ENCODE results near the gene FEV. TPM values are rescaled to one million over a fixed set of nuclear protein-coding genes. Genes with fewer than 3 reads are reported as not detected.

Gene FEV
- total RNA-seq, 4 donors from 2014 or later, result 2.1 TPM; not detected in 3

DNA sequence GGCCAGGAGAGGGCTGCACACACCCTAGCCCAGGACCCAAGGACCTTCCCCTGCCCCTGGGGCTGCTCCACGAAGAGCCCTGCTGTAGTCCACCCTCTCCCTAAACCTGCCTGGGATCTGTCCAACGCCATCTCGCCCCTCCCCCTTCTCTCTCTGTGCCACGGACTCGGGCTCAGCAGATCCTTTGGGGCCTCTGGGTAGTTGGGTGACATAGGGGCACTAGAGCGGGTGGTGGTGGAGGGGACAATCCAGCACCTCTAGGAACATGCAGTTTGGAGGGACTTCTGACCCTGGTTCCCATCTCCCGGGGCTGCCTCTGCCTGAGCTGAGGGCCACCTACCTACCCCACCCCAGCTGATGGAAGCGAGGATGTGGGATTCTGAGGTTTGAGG lies 15.6 kb upstream of the FEV start:
- Histone ChIP-seq H3K9me3 (no peaks in the 10 kb centered on the region), H3K4me3 (peak overlapping the region in 2 of 4 donors; percentile 21 to 47), H3K27me3 (peaks cover 16 to 93% (median 34%) of the 10 kb centered on the region in 4 donors), H3K36me3 (no peaks in the 10 kb centered on the region), H3K27ac (peak overlapping the region; percentile 55 to 83 (median 70)), H3K4me1 (peaks cover 28 to 77% (median 29%) of the 10 kb centered on the region in 3 donors)
- intact Hi-C loops (cut with DNase I), result no loop called here
- no CpG with 5 or more reads among the region's 8 CpGs for WGBS, 2 donors
- DNase-seq, result no peak
- TF ChIP-seq, protein P1, sequence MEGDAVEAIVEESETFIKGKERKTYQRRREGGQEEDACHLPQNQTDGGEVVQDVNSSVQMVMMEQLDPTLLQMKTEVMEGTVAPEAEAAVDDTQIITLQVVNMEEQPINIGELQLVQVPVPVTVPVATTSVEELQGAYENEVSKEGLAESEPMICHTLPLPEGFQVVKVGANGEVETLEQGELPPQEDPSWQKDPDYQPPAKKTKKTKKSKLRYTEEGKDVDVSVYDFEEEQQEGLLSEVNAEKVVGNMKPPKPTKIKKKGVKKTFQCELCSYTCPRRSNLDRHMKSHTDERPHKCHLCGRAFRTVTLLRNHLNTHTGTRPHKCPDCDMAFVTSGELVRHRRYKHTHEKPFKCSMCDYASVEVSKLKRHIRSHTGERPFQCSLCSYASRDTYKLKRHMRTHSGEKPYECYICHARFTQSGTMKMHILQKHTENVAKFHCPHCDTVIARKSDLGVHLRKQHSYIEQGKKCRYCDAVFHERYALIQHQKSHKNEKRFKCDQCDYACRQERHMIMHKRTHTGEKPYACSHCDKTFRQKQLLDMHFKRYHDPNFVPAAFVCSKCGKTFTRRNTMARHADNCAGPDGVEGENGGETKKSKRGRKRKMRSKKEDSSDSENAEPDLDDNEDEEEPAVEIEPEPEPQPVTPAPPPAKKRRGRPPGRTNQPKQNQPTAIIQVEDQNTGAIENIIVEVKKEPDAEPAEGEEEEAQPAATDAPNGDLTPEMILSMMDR (IDR thresholded peaks at IDR 0.05), result no peak
- no peak for TF ChIP-seq POLR2A (IDR thresholded peaks at IDR 0.05)

DNA sequence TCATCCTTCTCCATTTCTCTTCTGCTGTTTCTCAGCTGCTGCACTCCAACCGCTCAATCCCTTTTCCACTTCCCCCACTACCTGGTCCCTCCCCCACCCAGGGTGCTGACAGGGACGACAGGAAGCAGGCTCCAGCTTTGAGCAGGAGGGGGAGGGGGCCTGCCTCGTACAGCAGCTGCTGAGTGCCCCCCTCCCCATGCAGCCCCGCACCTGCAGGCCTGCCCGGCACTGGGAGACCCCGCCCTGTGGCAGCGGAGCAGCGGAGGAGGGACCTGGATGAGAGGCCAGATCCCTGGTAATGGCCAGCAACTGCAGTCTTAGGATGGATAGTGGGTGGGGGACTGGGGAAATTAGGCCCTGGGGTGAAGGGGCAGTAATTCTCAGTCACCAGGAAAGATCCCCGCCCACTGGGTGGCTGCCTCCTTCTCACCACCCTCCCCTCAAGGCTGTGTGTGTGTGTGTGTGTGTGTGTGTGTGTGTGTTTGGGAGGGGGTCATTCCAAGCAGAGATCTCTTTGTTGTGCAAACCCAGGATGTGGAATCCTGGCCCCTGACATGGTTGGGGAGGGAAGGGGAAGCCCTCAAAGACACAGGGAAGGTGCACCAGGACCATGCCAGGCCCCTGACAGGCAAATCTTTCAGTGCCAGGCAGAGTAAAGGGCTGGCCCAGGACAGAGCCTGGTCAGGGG lies 15.0 kb upstream of the FEV start:
- intact Hi-C loops (cut with DNase I), result no loop called here
- TF ChIP-seq, protein P1 (IDR thresholded peaks at IDR 0.05), result no peak
- no peak for TF ChIP-seq POLR2A (IDR thresholded peaks at IDR 0.05)
- Histone ChIP-seq H3K27me3 (peaks cover 18 to 93% (median 39%) of the 10 kb centered on the region in 4 donors), H3K4me3 (peak overlapping the region in 1 of 4 donors; percentile 47), H3K36me3 (no peaks in the 10 kb centered on the region), H3K27ac (peak overlapping the region in 3 of 4 donors; percentile 61 to 83 (median 80)), H3K9me3 (no peaks in the 10 kb centered on the region), H3K4me1 (peaks cover 28 to 78% (median 29%) of the 10 kb centered on the region in 3 donors)
- WGBS, 2 donors, result 53 to 60% methylated on average over 1 to 2 of the region's 9 CpGs
- no peak for DNase-seq

DNA sequence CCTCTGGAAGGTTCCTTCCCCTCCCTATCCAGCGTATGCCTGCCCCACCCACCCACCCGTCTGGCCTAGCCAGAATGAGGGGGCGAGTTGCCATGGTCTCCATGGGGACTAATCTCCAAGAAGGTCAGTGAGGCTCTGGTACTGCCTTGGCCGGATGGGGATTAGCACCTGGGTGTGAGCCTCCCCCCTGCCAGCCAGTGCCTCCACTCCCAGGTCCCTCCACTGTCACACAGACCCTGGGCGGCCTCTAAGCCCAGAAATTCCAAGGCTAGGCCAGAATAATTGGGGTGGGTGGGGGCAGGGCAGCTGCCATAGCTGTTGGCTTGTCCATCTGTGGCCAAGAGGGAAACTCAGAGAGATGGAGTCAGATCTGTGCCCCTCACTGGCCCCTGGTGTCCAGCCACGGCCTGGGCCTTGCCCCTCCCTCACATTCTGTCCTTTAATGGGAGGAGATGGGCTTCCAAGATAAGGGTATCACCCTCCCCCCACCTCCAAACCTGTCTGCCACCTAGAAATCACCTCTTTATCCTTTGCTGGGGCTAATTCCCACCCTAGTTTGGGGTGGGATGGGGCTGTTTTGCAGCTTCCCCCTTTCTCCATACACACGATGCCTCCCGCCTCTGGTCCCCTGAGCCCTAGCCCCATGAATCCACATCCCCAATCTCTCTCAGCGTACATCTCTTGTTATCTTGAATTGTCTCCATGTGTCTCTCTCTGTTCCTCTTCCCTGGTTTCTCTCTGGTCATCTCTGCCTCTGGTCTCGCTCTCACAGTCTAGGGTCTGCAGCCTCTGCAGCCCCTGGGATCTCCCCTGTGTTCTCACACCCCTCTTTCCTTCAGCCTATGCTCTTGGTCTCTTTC lies 14.3 kb upstream of the FEV start:
- no peak overlapping the region for H3K4me3 ChIP-seq
- peak overlapping the region in 2 of 4 donors; percentile 56 to 83 for H3K27ac ChIP-seq
- H3K9me3 ChIP-seq, result no peaks in the 10 kb centered on the region
- intact Hi-C loops (cut with DNase I), result no loop called here
- peaks cover 28 to 80% (median 29%) of the 10 kb centered on the region in 3 donors for H3K4me1 ChIP-seq
- H3K36me3 ChIP-seq, result no peaks in the 10 kb centered on the region
- peaks cover 18 to 93% (median 47%) of the 10 kb centered on the region in 4 donors for H3K27me3 ChIP-seq
- no peak for TF ChIP-seq POLR2A (IDR thresholded peaks at IDR 0.05)
- TF ChIP-seq, protein P1 (IDR thresholded peaks at IDR 0.05), result no peak
- DNase-seq, result no peak
- 52 to 58% methylated on average over 5 to 8 of the region's 10 CpGs for WGBS, 2 donors

DNA sequence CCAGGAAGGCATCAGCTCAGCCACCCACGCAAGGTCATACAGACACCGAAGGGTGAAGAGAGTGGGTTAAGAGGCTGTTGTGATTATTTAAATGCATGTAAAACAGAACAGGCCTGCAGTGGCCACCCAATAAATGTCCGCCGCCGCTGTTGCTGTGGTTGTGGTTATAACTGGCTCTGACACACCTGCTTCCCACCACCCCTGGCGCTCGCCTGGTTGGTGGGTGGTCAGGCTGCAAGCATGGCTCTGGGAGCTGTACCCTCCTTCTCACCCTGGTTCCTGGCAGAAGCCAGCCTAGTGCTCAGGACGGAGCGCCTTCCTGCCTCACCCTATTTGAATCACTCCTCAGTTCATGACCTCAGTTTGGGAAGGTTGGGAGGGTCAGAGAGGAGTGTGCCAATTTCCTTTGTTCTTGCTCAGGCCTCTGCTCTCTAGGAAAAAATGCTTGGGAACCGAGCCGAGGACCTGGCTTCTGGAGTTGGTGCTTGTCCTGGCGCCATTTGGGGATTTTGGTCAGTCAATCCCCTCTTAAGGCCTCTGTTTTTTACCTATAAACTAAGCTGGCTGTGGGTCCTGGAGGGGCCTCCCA lies 13.5 kb upstream of the FEV start:
- Histone ChIP-seq H3K4me1 (peaks cover 34 to 87% (median 34%) of the 10 kb centered on the region in 3 donors), H3K4me3 (no peak overlapping the region), H3K27ac (peak overlapping the region in 3 of 4 donors; percentile 9 to 83 (median 56)), H3K9me3 (no peaks in the 10 kb centered on the region), H3K36me3 (no peaks in the 10 kb centered on the region), H3K27me3 (peaks cover 18 to 93% (median 52%) of the 10 kb centered on the region in 4 donors)
- WGBS, 2 donors, result 53 to 77% methylated on average over 7 to 12 of the region's 12 CpGs
- DNase-seq, result no peak
- TF ChIP-seq, protein P1 (IDR thresholded peaks at IDR 0.05), result no peak
- TF ChIP-seq POLR2A (IDR thresholded peaks at IDR 0.05), result no peak
- intact Hi-C loops (cut with DNase I), result no loop called here

Data from esophagus squamous epithelium (tissue), 5 donors.